ENCODE data around the gene PLXNA2. TPM values are rescaled to one million over a fixed set of nuclear protein-coding genes. Genes with fewer than 3 reads are reported as not detected.

The PLXNA2 gene
- total and polyA plus RNA-seq, 2 of the 8 experiments (the other 6 are each of a cell fraction or from before 2014, with no cell fraction given), result 0.33 to 1.5 TPM

- TF ChIP-seq TBP (IDR thresholded peaks at IDR 0.05; ENCODE audit: low read depth, low read length) (no peak), TAF7 (optimal IDR thresholded peaks at IDR 0.05; ENCODE audit: borderline replicate concordance, low read depth, low read length) (no peak), JUND (IDR thresholded peaks at IDR 0.05; ENCODE audit: low read length) (no peak), YY1 (IDR thresholded peaks at IDR 0.05; ENCODE audit: low read depth, low read length) (no peak), SUZ12 (IDR thresholded peaks at IDR 0.05; ENCODE audit: low read length) (peak; percentile 88), POLR2A (IDR thresholded peaks at IDR 0.05; ENCODE audit: control extremely low read depth in 1 of 2, low read depth in 2 of 2, low read length in 2 of 2) (no peak), RBBP5 (IDR thresholded peaks at IDR 0.05; ENCODE audit: borderline replicate concordance, low read depth, low read length) (no peak), CTCF (IDR thresholded peaks at IDR 0.05; ENCODE audit: control extremely low read depth in 1 of 3, insufficient read depth in 1 of 3, low read depth in 1 of 3, low read length in 3 of 3) (peak in 2 of 3 experiments; percentile 11 to 38; a peak in 3 of 4 replicates), CBX8 (IDR thresholded peaks at IDR 0.05; ENCODE audit: borderline replicate concordance, low read depth, low read length) (no peak), POLR2AphosphoS5 (IDR thresholded peaks at IDR 0.05; ENCODE audit: low read depth, low read length) (no peak)
Measured at GRCh38 chr1:208242941-208243526, 1.1 kb downstream of the PLXNA2 start (continued).
